Measurements from ENCODE around the gene BTN1A1.

The BTN1A1 gene

DNA sequence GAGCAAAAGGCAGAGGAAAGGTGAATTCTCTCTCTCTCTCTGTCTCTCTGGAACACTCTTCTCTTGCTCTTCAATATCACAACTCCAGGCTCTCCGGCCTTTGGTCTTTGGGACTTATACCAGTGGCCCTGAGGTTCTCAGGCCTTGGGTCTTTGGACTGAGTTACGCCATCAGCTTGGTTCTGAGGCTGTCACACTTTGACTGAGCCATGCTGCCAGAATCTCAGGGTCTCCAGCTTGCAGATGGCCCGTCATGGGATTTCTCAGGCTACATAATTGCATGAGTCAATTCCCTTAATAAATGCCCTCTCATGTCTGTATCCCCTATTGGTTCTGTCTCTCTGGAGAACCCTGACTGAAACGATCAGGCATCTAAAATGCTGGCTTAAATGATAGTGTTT lies 29.5 kb upstream of the BTN1A1 start:
- no peak overlapping the region for H2AFZ ChIP-seq (ENCODE audit: insufficient read depth, low read length, poor library complexity)
- peaks cover 4% of the 10 kb centered on the region for H3K79me1 ChIP-seq (ENCODE audit: low read length)
- no peak for DNase-seq
- no peak overlapping the region for H3K4ac ChIP-seq (ENCODE audit: low read depth, low read length)
- H3K14ac ChIP-seq (ENCODE audit: low read length) = no peak overlapping the region
- no peak overlapping the region for H2BK12ac ChIP-seq (ENCODE audit: low read length)
- H2BK5ac ChIP-seq (ENCODE audit: low read depth, low read length, poor library complexity) = no peak overlapping the region
- H3K23ac ChIP-seq (ENCODE audit: low read length) = no peak overlapping the region
- no peaks in the 10 kb centered on the region for H3K27me3 ChIP-seq (ENCODE audit: insufficient read depth, low read length)
- no peak overlapping the region for H4K8ac ChIP-seq (ENCODE audit: low read depth, low read length)
- peaks cover 2% of the 10 kb centered on the region for H3K9me3 ChIP-seq (ENCODE audit: insufficient read depth, low read depth, low read length)
- no peak overlapping the region for H2AK5ac ChIP-seq (ENCODE audit: low read length)
- H3K4me2 ChIP-seq (ENCODE audit: low read length) = no peak overlapping the region
- H3K4me3 ChIP-seq (ENCODE audit: low read depth, low read length) = no peak overlapping the region
- no peak overlapping the region for H3K9ac ChIP-seq (ENCODE audit: low read length)
- H3K4me1 ChIP-seq (ENCODE audit: control insufficient read depth in 1 of 2, insufficient read depth in 2 of 2, low read length in 2 of 2) = peaks cover 0 to 6% of the 10 kb centered on the region in 2 experiments
- H3K36me3 ChIP-seq (ENCODE audit: control insufficient read depth in 1 of 2, insufficient read depth in 2 of 2, low read length in 2 of 2) = peaks cover 20 to 33% of the 10 kb centered on the region in 2 experiments
- no peak overlapping the region for H3K18ac ChIP-seq (ENCODE audit: low read length)
- no peak overlapping the region for H3K27ac ChIP-seq (ENCODE audit: low read depth, low read length)
- no peak overlapping the region for H4K12ac ChIP-seq (ENCODE audit: low read depth, low read length)
- no peaks in the 10 kb centered on the region for H3K79me2 ChIP-seq (ENCODE audit: control insufficient read depth, insufficient read depth, low read length, poor library complexity)
- no peak overlapping the region for H2BK120ac ChIP-seq (ENCODE audit: insufficient read depth, low read length, poor library complexity)
- no peak overlapping the region for H4K91ac ChIP-seq (ENCODE audit: low read depth, low read length)
- WGBS (ENCODE audit: extremely low coverage, insufficient coverage, insufficient read length) = no CpG with 5 or more reads among the region's 4 CpGs

DNA sequence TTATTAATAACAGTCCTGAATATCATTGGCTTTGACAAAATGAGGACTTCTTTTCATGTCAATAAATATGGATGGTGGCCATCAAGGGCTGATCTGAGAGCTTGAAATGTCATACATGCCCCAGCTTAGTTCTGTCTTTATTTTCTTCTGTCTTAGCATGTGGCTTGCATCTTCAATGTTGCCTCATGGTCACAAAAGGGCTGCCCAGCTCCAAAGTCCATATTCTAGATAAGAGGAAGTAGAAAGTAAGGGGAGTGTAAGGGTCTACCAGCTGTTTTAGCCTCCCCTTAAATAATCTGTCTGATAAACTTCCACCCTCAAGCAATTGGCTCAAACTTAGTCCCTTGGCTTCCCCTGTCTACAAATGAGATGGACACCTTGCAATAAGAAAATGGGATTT lies 28.1 kb upstream of the BTN1A1 start:
- H3K14ac ChIP-seq (ENCODE audit: low read length) = no peak overlapping the region
- no peak overlapping the region for H2AFZ ChIP-seq (ENCODE audit: insufficient read depth, low read length, poor library complexity)
- H2BK120ac ChIP-seq (ENCODE audit: insufficient read depth, low read length, poor library complexity) = no peak overlapping the region
- H3K27me3 ChIP-seq (ENCODE audit: insufficient read depth, low read length) = no peaks in the 10 kb centered on the region
- H2BK5ac ChIP-seq (ENCODE audit: low read depth, low read length, poor library complexity) = no peak overlapping the region
- peaks cover 4% of the 10 kb centered on the region for H3K79me1 ChIP-seq (ENCODE audit: low read length)
- H3K4ac ChIP-seq (ENCODE audit: low read depth, low read length) = no peak overlapping the region
- H3K4me3 ChIP-seq (ENCODE audit: low read depth, low read length) = no peak overlapping the region
- no peak overlapping the region for H3K9ac ChIP-seq (ENCODE audit: low read length)
- H3K18ac ChIP-seq (ENCODE audit: low read length) = no peak overlapping the region
- no peak for DNase-seq
- no peak overlapping the region for H4K8ac ChIP-seq (ENCODE audit: low read depth, low read length)
- H3K36me3 ChIP-seq (ENCODE audit: control insufficient read depth in 1 of 2, insufficient read depth in 2 of 2, low read length in 2 of 2) = peaks cover 15 to 21% of the 10 kb centered on the region in 2 experiments
- H4K12ac ChIP-seq (ENCODE audit: low read depth, low read length) = no peak overlapping the region
- H4K91ac ChIP-seq (ENCODE audit: low read depth, low read length) = no peak overlapping the region
- H3K9me3 ChIP-seq (ENCODE audit: insufficient read depth, low read depth, low read length) = peaks cover 2% of the 10 kb centered on the region
- H3K27ac ChIP-seq (ENCODE audit: low read depth, low read length) = no peak overlapping the region
- no peak overlapping the region for H2AK5ac ChIP-seq (ENCODE audit: low read length)
- no peaks in the 10 kb centered on the region for H3K79me2 ChIP-seq (ENCODE audit: control insufficient read depth, insufficient read depth, low read length, poor library complexity)
- no peak overlapping the region for H3K23ac ChIP-seq (ENCODE audit: low read length)
- H3K4me1 ChIP-seq (ENCODE audit: control insufficient read depth in 1 of 2, insufficient read depth in 2 of 2, low read length in 2 of 2) = peaks cover 0 to 6% of the 10 kb centered on the region in 2 experiments
- H2BK12ac ChIP-seq (ENCODE audit: low read length) = no peak overlapping the region
- H3K4me2 ChIP-seq (ENCODE audit: low read length) = no peak overlapping the region

DNA sequence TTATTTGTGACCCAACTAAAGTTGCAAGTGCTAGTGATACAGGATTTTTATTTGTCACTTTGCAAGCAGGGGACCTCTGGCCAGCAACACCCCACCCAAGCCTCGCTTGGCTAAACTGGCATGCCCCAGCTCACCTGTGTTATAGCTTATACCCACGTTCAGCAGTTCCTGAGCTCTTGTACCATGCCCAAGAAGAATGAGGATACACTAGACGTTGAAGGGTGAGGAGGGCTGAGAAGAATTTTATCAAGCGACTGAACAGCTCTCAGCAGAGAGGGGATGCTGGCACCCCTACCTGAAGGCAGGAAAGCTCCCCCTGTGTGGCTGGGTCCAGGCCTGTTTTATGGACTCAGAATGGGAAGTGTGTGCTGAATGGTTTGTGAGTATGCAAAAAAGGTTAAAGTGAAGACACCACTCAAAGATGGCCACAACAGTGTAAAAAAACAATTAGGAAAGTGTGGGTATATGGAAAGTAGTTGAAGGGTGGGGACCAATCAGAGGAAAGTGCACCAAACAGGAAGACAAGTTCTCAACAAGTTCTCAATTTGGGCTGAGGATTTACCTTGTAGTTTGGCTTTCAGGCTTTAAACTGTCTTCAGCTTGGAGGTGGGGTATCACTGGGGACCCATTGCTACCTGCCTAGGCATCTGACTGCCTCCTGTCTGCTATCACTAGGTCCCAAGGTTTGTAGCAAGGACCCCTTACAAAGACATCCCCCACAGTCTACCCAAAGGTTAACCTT lies 27.4 kb upstream of the BTN1A1 start:
- Histone ChIP-seq H2BK120ac (ENCODE audit: insufficient read depth, low read length, poor library complexity) (no peak overlapping the region), H2BK12ac (ENCODE audit: low read length) (no peak overlapping the region), H3K27ac (ENCODE audit: low read depth, low read length) (no peak overlapping the region), H3K4me2 (ENCODE audit: low read length) (no peak overlapping the region), H3K23ac (ENCODE audit: low read length) (no peak overlapping the region), H3K4ac (ENCODE audit: low read depth, low read length) (no peak overlapping the region), H3K79me2 (ENCODE audit: control insufficient read depth, insufficient read depth, low read length, poor library complexity) (no peaks in the 10 kb centered on the region), H3K36me3 (ENCODE audit: control insufficient read depth in 1 of 2, insufficient read depth in 2 of 2, low read length in 2 of 2) (peaks cover 13 to 15% of the 10 kb centered on the region in 2 experiments), H3K18ac (ENCODE audit: low read length) (no peak overlapping the region), H4K91ac (ENCODE audit: low read depth, low read length) (no peak overlapping the region), H3K9me3 (ENCODE audit: insufficient read depth, low read depth, low read length) (peaks cover 2% of the 10 kb centered on the region), H4K12ac (ENCODE audit: low read depth, low read length) (no peak overlapping the region), H3K27me3 (ENCODE audit: insufficient read depth, low read length) (no peaks in the 10 kb centered on the region), H2BK5ac (ENCODE audit: low read depth, low read length, poor library complexity) (no peak overlapping the region), H3K4me3 (ENCODE audit: low read depth, low read length) (no peak overlapping the region), H3K14ac (ENCODE audit: low read length) (no peak overlapping the region), H3K4me1 (ENCODE audit: control insufficient read depth in 1 of 2, insufficient read depth in 2 of 2, low read length in 2 of 2) (peaks cover 0 to 6% of the 10 kb centered on the region in 2 experiments), H4K8ac (ENCODE audit: low read depth, low read length) (no peak overlapping the region), H3K79me1 (ENCODE audit: low read length) (peaks cover 4% of the 10 kb centered on the region), H3K9ac (ENCODE audit: low read length) (peak overlapping the region; percentile 21), H2AK5ac (ENCODE audit: low read length) (no peak overlapping the region), H2AFZ (ENCODE audit: insufficient read depth, low read length, poor library complexity) (no peak overlapping the region)
- no CpG with 5 or more reads among the region's 4 CpGs for WGBS (ENCODE audit: extremely low coverage, insufficient coverage, insufficient read length)
- no peak for DNase-seq

DNA sequence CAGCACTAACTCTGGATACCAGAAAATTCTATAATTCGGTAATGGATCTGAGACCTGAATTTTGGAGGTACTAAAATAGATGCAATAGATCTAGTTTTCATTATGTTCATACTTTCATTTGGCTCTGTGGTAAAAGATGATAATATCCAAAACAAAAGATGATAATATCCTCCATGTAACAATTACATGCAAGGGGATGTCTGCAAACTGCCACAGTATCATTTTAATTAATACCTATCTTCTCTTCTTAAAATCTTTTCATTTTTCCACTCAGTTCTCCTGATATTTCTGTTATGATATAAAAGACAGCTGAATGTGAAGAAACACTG lies 26.7 kb upstream of the BTN1A1 start:
- Histone ChIP-seq H3K36me3 (ENCODE audit: control insufficient read depth in 1 of 2, insufficient read depth in 2 of 2, low read length in 2 of 2) (peaks cover 7 to 8% of the 10 kb centered on the region in 2 experiments), H3K23ac (ENCODE audit: low read length) (no peak overlapping the region), H4K91ac (ENCODE audit: low read depth, low read length) (no peak overlapping the region), H2AK5ac (ENCODE audit: low read length) (no peak overlapping the region), H3K4me1 (ENCODE audit: control insufficient read depth in 1 of 2, insufficient read depth in 2 of 2, low read length in 2 of 2) (peaks cover 0 to 6% of the 10 kb centered on the region in 2 experiments), H3K18ac (ENCODE audit: low read length) (no peak overlapping the region), H2BK12ac (ENCODE audit: low read length) (no peak overlapping the region), H3K9ac (ENCODE audit: low read length) (no peak overlapping the region), H3K4me3 (ENCODE audit: low read depth, low read length) (no peak overlapping the region), H3K4me2 (ENCODE audit: low read length) (no peak overlapping the region), H3K27ac (ENCODE audit: low read depth, low read length) (no peak overlapping the region), H2BK5ac (ENCODE audit: low read depth, low read length, poor library complexity) (no peak overlapping the region), H4K12ac (ENCODE audit: low read depth, low read length) (no peak overlapping the region), H3K79me1 (ENCODE audit: low read length) (peaks cover 4% of the 10 kb centered on the region), H3K4ac (ENCODE audit: low read depth, low read length) (no peak overlapping the region), H3K14ac (ENCODE audit: low read length) (no peak overlapping the region), H3K79me2 (ENCODE audit: control insufficient read depth, insufficient read depth, low read length, poor library complexity) (no peaks in the 10 kb centered on the region), H2BK120ac (ENCODE audit: insufficient read depth, low read length, poor library complexity) (no peak overlapping the region), H2AFZ (ENCODE audit: insufficient read depth, low read length, poor library complexity) (no peak overlapping the region), H4K8ac (ENCODE audit: low read depth, low read length) (no peak overlapping the region), H3K9me3 (ENCODE audit: insufficient read depth, low read depth, low read length) (peaks cover 2% of the 10 kb centered on the region), H3K27me3 (ENCODE audit: insufficient read depth, low read length) (no peaks in the 10 kb centered on the region)
- no CpG with 5 or more reads among the region's 1 CpG for WGBS (ENCODE audit: extremely low coverage, insufficient coverage, insufficient read length)
- no peak for DNase-seq

Data from trophoblast cell (in vitro differentiated cells and primary cell).